NCI-H82 (cell line): Measurements from ENCODE around the gene C11orf97.
"Not testable (repeated sequence)": the region's sequence is repeated elsewhere in the genome, so short reads cannot be mapped to it uniquely, and the experiment has no call there.

ENCODE experiments used
- DNase-seq: peaks from one replicate; lab custom pipeline; 2025; lab: John Stamatoyannopoulos, UW

The C11orf97 gene, protein sequence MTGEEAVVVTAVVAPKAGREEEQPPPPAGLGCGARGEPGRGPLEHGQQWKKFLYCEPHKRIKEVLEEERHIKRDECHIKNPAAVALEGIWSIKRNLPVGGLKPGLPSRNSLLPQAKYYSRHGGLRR

GRCh38 chr11:94511932-94512781, at the start of gene C11orf97:
Gene C11orf97, plus strand, starts transcription at chr11:94512461. Its CDS starts 68 bp downstream, at chr11:94512529.
- peak; percentile 18 for DNase-seq

- DNase-seq: no peak
Measured at GRCh38 chr11:94469416-94469815, 42.8 kb upstream of the C11orf97 start.

- no peak for DNase-seq
Measured at GRCh38 chr11:94472916-94473799, 39.1 kb upstream of the C11orf97 start.

GRCh38 chr11:94477624-94478023, 34.6 kb upstream of the C11orf97 start:
- DNase-seq: peak; percentile 15

DNA sequence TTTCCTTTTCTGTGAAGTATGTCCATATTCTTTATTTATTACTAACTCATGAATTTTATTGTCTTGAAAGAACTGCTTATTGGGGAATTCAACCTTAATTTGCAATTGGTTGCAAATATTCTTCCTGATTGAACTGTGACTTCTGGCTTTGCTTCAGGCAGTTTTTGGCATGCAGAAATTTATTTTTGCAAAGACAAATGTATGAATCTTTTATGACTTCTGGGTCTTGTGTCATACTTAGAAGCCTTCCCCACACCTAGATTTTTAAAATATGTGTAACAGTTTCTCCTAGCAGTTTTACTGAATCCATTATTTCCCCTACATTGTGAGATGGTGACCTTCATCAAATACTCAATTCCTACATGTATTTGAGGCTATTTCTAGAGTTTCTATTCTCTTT, 30.9 kb upstream of the C11orf97 start:
- no peak for DNase-seq

DNA sequence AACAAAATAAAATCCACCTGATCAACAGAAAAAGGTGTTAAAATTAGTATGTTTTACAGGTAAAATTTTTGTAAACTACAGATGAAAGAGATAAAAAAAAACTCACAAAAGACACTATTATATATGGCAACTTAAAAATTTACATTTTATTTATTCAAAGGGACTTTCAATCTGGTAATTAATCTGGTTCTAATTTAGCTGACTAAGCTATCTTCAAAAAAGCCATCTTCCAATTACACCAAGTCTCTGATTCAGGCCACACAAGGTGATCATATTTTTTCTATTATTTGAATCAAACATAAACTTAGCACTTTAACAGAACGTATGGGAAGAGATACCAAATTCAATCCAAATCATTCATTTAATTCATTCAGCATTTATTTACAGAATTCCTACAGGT, 26.2 kb upstream of the C11orf97 start:
- DNase-seq: no peak

DNA sequence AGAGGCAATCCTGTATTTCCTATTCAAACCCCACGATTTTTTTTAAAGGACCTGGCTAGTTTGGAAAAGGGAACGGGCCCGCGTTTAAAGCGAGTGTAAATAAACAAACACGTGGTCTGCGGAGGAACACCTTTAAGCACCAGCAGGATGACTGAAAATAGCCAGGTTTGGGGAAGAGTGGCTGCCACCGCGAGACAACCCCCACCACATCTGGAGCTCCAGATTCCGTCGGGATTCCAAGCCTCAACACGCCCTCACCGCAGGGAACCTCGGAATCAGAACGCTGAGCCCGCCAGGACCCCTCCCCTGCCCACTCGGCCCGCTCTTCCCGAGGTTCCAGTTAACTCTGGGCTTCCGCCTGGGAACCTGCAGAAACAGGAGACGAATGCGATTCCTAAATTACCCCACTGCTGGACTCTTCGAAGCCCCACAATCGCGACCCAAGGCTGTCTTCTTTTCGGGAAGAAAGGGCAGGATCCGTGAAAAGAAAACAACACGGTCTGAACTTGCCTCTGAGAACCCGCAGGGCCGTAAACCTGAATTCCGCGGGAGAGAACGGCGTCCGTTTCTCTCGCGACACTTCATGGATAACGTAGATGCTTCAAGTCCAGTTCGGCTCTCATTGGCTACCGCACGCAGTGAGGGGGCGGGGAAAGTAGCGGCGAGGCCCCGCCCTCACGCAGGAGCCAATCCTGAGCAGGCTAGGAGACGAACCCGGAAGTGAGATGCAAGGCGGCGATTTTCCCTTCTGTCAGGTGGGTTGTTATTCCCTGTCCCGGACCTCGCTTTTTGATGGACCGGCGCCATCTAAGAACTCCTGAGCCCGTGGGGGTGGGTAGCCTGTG, 18.8 kb upstream of the C11orf97 start, which contains the start of the genes ANKRD49 and MRE11:
Gene ANKRD49, plus strand, starts transcription at position 704 of the 845 bp plus-strand sequence. CDS start 2,710 bp downstream, outside the sequence.
Gene MRE11, minus strand, starts transcription at position 564 of the 845 bp plus-strand sequence. CDS start 1,043 bp downstream, outside the sequence.
- peak; percentile 97 for DNase-seq

DNA sequence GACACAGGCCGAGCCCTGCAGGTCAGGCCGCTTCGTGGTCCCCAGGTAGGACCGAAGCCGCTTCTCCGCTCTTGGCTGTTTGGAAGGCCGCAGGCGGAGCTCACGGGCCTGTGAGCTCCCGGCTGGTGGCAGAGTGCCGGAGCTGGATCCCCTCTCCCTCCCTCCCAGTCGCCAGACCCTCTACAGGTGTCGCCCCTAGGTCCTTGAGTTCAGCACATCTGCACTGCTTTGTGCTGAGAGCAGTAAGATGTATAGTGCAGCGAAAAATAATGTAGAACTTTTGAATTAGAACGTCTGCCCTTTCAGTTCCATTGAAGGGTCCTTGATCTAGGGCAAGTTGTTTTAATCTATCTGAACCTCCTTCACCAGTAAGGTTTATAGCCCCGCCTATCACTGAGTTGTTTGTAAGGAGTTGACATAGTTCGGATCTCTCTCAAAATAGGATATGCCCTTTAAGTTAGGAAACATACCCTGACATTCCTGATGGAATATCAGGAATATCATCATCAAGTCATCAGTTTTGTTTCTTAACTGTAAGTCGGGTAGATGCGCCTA, 18.1 kb upstream of the C11orf97 start:
- DNase-seq: peak; percentile 27

DNA sequence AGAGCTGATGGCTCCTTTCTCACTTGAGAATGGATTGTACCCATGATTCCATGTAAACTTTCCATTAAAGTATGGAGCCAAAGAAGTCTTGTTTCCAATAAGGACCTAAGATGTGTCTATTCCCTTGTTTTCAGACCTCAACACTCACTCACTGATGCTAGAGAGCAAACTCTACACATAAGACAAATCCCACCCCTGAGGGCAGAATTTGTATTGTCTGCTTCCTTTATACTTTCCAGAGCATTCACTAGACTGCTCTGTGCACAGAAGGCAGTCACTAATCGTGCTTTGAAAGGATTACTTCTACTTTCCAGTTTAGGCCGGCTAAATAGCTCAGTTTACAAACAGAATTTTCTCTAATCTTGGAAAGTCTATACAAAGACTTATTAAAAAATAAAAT, 12.1 kb upstream of the C11orf97 start:
- DNase-seq: peak; percentile 56

- no peak for DNase-seq
Measured at GRCh38 chr11:94501522-94501921, 10.7 kb upstream of the C11orf97 start.

DNA sequence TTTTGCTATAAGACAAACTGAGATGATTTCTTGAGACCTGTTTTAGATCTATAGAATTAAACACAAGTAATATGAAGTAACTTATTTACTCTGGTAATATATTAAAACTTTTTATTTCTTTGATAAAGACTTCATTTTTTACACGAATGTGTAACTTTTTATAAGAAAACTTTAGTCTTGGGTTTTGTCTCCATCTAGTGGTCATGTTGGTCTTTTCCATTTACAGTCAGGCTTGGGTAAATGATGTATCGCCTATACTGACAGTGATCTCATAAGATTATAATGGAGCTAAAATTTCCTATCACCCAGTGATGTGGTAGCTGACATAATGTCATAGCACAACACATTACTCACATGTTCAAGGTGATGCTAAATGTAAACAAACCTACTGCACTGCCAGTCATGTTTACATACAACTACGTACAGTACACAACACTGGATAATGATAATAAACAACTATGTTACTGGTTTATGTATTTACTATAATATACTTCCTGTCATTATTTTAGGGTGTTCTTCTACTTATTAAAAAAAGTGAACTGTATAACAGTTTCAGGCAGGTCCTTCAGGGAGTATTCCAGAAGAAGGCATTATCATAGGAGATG, 7.5 kb upstream of the C11orf97 start:
- peak; percentile 64 for DNase-seq

GRCh38 chr11:94506513-94506912, 5.7 kb upstream of the C11orf97 start:
- DNase-seq: not testable (repeated sequence)

DNA sequence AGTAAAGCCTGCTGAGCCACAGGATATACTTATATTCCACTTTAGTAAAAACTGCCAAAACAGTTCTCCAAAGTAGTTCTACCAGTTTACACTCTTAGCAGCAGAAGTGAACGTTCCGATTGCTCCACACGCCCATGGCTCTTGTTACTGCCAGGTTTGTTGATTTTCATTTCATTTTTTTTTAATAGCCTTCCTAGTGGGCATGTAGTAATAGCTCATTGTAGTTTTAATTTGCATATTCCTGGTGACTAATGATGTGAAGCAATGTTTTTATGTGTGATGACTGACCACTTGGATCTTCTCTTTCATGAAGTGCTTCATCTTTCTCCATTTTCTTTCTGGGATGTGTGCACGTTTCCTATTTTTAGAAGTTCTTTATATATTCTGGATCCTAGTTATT, 4.8 kb upstream of the C11orf97 start:
- no peak for DNase-seq

- DNase-seq: no peak
Measured at GRCh38 chr11:94513091-94513490, 830 bp downstream of the C11orf97 start.

DNA sequence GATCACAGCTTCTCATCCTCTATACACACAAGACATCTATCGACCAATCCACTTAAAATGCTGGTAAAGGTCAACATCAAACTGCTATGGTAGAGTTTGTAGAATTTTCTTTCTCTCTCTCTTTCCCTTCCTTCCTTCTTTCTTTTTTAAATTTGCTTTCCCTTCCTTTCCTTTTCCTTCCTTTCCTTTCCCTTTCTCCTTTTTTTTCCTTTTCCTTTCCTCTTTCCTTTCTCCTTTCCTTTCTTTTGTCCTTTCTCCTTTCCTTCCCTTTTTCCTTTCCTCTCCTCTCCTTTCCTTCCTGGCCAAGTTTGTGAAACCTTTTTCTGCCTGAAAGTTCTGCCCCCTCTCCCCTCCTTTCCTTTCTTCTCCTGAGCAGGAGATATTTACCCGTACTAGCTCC, 3.1 kb downstream of the C11orf97 start:
- DNase-seq: no peak

- no peak for DNase-seq
Measured at GRCh38 chr11:94516725-94517124, 4.5 kb downstream of the C11orf97 start.

DNA sequence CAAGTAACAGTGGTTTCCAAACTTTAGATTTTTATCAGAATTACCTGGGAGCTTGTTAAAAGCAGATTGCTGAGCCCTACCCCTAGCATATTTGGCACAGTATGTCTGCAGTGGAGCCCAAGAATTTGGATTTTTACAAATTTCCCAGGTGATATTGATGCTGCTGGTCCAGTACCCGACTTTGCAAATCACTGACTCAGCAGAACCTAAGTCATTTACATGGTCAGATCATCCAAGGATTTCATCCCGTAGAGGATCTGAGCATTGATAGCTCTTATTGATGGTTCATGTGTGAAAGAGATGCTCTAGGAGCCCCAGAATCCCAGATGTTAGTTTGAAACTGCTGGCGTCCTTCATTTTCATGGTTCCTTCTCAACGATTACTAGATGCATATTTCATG, 6.0 kb downstream of the C11orf97 start:
- no peak for DNase-seq

GRCh38 chr11:94519478-94520084, 7.3 kb downstream of the C11orf97 start:
- peak; percentile 42 for DNase-seq

- peak; percentile 35 for DNase-seq
Measured at GRCh38 chr11:94521684-94522083, 9.4 kb downstream of the C11orf97 start.

DNA sequence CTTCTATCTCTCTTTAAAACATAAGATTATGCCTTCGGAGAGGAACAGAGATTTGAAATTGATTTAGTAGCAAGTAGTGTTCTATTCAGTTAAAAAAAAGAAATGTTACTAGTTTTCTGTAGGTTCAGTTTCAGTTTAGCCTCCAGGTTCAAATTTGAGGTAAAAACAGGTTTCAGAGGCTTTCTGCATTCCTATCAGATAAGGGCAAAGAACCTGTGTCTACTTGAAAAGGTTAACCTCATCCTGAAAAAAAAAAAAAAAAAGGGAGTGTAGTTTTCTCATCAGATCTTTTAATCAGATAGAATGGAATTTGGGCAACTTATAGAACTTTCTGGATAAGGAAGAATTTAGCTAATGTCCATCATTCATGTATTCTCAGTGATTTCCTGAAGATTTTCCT, 12.1 kb downstream of the C11orf97 start:
- DNase-seq: no peak
